WERI-Rb-1 (cell line): ENCODE data around the gene RNF166.

ENCODE experiments used
- DNase-seq: peaks from one replicate; pipeline ENCODE4 v3.0.0-alpha.2; 2020
- H3K27ac ChIP-seq: fragments of 250-450 bp; sonication (Bioruptor Pico); 2 replicates; pipeline ENCODE4 v1.5.1; 2020; ENCODE audit warnings: mild to moderate bottlenecking, moderate library complexity
- H3K27me3 ChIP-seq: fragments of 250-450 bp; sonication (Bioruptor Pico); 2 replicates; pipeline ENCODE4 v1.5.1; 2021; ENCODE audit warnings: mild to moderate bottlenecking, low read depth, moderate library complexity; ENCODE audit not compliant: insufficient read depth, severe bottlenecking
- H3K36me3 ChIP-seq: fragments of 250-450 bp; sonication (Bioruptor Pico); 2 replicates; pipeline ENCODE4 v1.5.1; 2020; ENCODE audit warnings: mild to moderate bottlenecking, moderate library complexity
- H3K4me3 ChIP-seq: 2 replicates; pipeline ENCODE4 v1.5.1; 2011; ENCODE audit warnings: low read depth, mild to moderate bottlenecking, control low read depth, low read length
- H3K9me3 ChIP-seq: fragments of 250-450 bp; sonication (Bioruptor Pico); 2 replicates; pipeline ENCODE4 v1.5.1; 2021; ENCODE audit warnings: mild to moderate bottlenecking, moderate library complexity; ENCODE audit not compliant: severe bottlenecking
- CTCF ChIP-seq: IDR thresholded peaks from 2 replicates; pipeline ENCODE4 v1.5.1; 2011; ENCODE audit warnings: low read depth, mild to moderate bottlenecking, control low read depth, inconsistent platforms, low read length

Gene RNF166

GRCh38 chr16:88695218-88695617, 11.0 kb downstream of the RNF166 start:
- H3K27me3 ChIP-seq: no peaks in the 10 kb centered on the region
- TF ChIP-seq CTCF: no peak
- H3K36me3 ChIP-seq: no peaks in the 10 kb centered on the region; the same call in 1 of the 2 replicates
- no peak overlapping the region for H3K27ac ChIP-seq
- DNase-seq: no peak
- no peak overlapping the region for H3K4me3 ChIP-seq
- H3K9me3 ChIP-seq: no peaks in the 10 kb centered on the region

GRCh38 chr16:88694221-88695087, 11.8 kb downstream of the RNF166 start:
- Histone ChIP-seq H3K27ac (no peak overlapping the region), H3K27me3 (no peaks in the 10 kb centered on the region), H3K36me3 (no peaks in the 10 kb centered on the region; the same call in 1 of the 2 replicates), H3K9me3 (no peaks in the 10 kb centered on the region), H3K4me3 (no peak overlapping the region)
- no peak for TF ChIP-seq CTCF
- DNase-seq: no peak

GRCh38 chr16:88693420-88694177, 12.6 kb downstream of the RNF166 start:
- no peaks in the 10 kb centered on the region; the same call in 1 of the 2 replicates for H3K36me3 ChIP-seq
- no peaks in the 10 kb centered on the region for H3K9me3 ChIP-seq
- TF ChIP-seq CTCF: no peak
- H3K27me3 ChIP-seq: no peaks in the 10 kb centered on the region
- H3K4me3 ChIP-seq: no peak overlapping the region
- no peak for DNase-seq
- H3K27ac ChIP-seq: no peak overlapping the region

DNA sequence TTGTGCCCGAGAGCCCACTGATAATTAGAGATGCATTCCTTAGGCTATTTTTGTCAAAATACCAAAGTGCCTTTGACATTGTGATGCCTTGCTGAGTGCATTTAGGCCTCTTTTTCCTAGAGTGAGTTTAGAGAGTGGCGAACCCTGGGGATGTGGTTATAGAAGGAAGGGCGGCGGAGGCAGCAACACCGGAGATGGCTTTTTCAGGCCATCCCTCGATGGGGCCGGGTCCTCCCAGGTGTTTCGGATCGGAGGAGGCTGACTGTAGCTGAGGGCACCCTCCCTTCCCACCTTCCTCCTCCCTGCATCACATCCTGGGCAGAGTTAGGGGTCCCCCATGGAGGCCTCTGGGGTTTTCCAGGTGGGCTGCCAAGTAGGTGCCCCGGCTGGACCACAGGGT, 13.3 kb downstream of the RNF166 start:
- no peak for TF ChIP-seq CTCF
- no peaks in the 10 kb centered on the region for H3K9me3 ChIP-seq
- no peaks in the 10 kb centered on the region for H3K27me3 ChIP-seq
- no peaks in the 10 kb centered on the region; the same call in 1 of the 2 replicates for H3K36me3 ChIP-seq
- H3K27ac ChIP-seq: no peak overlapping the region
- H3K4me3 ChIP-seq: no peak overlapping the region
- DNase-seq: no peak

DNA sequence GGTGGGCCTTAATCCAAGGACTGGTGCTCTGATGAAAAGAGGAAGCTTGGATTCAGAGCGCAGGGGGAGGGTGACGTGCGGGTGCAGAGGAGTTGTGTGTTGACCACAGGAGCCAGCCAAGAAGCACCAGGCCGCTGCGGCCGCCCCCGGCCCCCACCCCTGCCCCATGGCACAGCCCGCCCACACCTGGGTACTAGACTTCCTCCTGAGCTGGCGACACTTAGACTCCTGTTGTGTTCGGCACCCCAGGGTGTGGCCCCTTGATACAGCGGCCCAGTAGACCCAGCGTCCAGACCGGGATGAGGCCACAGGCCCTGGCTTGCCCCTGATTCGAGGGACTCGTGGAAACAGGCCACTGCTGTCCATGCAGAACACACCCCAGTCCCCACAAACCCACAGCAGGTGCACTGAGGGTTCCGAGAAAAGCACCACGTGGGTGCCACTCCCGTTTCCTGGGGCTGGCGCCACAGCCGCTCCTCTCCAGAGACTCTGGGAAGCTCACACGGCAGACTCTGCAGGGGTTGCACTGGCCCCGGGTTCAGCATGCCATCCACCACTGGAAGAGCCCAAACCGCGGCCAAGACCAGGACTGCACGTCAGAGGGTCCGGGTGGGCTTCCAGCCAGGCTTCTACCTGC, 14.2 kb downstream of the RNF166 start:
- TF ChIP-seq CTCF: no peak
- no peak overlapping the region for H3K27ac ChIP-seq
- no peaks in the 10 kb centered on the region for H3K9me3 ChIP-seq
- no peaks in the 10 kb centered on the region for H3K27me3 ChIP-seq
- H3K4me3 ChIP-seq: no peak overlapping the region
- H3K36me3 ChIP-seq: no peaks in the 10 kb centered on the region
- no peak for DNase-seq
